Measurements from ENCODE around the gene ACVR1B. TPM values are rescaled to one million over a fixed set of nuclear protein-coding genes. Genes with fewer than 3 reads are reported as not detected.

The ACVR1B gene
- total RNA-seq, 1 donor from 2014 or later, result 9.3 TPM

DNA sequence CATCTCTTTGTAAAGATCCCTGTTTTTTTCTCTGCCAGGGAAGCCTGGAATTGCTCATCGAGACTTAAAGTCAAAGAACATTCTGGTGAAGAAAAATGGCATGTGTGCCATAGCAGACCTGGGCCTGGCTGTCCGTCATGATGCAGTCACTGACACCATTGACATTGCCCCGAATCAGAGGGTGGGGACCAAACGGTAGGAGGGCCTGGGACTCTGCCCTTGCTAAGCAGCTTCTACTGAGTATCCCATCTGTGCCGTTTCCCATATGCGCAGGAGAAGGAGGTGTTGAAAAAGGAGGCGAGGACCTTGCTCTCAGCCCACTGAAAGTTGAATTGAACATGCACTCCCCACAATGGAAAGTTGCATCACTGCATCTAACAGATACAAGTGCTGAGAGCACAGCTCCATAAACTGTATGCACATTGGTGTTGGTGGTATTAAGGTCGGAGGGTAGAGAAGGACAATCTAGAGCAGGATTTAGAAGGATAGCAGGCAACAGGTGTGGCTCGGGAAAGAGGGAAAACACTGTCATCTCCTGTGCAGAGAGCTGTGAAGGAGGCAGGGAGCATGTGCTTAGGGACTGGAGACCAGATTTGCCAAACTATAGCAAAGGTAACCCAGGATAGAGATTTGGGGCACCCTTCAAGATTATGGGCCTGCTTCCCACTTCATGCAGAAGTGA lies 33.8 kb downstream of the ACVR1B start:
- intact Hi-C loops (cut with DNase I), result no loop called here
- DNase-seq (ENCODE audit: low spot score), result peak; percentile 59

DNA sequence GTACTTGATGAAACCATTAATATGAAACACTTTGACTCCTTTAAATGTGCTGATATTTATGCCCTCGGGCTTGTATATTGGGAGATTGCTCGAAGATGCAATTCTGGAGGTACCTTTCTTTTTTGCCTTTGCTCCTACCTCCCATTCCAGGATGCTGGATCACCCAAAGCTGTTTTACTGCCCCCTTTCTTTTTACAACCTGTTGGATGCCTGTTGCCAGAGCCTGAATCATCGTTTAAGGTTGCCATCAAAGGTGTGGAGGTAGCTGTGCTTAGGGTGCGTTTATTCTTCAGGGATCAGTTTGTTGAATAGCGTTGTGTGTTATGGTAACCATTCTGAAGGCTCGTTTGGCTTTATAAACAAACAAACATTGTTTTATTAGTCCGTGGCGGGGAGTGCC lies 35.3 kb downstream of the ACVR1B start:
- peak; percentile 7 for DNase-seq (ENCODE audit: low spot score)
- intact Hi-C loops (cut with DNase I), result no loop called here

- intact Hi-C loops (cut with DNase I), result no loop called here
- no peak for DNase-seq (ENCODE audit: low spot score)
Observed at GRCh38 chr12:51992246-51992645, 40.7 kb downstream of the ACVR1B start.

DNA sequence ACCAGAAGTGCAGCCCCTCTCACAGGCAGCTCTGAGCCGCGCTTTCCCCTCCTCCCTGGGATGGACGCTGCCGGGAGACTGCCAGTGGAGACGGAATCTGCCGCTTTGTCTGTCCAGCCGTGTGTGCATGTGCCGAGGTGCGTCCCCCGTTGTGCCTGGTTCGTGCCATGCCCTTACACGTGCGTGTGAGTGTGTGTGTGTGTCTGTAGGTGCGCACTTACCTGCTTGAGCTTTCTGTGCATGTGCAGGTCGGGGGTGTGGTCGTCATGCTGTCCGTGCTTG lies 43.0 kb downstream of the ACVR1B start:
- DNase-seq (ENCODE audit: low spot score), result no peak
- intact Hi-C loops (cut with DNase I), result no loop called here

DNA sequence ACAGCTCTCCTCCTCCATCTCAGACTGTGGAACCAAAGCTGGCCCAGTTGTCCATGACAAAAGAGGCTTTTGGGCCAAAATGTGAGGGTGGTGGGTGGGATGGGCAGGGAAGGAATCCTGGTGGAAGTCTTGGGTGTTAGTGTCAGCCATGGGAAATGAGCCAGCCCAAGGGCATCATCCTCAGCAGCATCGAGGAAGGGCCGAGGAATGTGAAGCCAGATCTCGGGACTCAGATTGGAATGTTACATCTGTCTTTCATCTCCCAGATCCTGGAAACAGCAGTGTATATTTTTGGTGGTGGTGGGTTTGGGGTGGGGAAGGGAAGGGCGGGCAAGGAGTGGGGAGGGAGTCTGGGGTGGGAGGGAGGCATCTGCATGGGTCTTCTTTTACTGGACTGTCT lies 43.5 kb downstream of the ACVR1B start:
- intact Hi-C loops (cut with DNase I), result no loop called here
- DNase-seq (ENCODE audit: low spot score), result no peak

GRCh38 chr12:51997136-51997535 lies 45.6 kb downstream of the ACVR1B start:
- intact Hi-C loops (cut with DNase I), result no loop called here

DNA sequence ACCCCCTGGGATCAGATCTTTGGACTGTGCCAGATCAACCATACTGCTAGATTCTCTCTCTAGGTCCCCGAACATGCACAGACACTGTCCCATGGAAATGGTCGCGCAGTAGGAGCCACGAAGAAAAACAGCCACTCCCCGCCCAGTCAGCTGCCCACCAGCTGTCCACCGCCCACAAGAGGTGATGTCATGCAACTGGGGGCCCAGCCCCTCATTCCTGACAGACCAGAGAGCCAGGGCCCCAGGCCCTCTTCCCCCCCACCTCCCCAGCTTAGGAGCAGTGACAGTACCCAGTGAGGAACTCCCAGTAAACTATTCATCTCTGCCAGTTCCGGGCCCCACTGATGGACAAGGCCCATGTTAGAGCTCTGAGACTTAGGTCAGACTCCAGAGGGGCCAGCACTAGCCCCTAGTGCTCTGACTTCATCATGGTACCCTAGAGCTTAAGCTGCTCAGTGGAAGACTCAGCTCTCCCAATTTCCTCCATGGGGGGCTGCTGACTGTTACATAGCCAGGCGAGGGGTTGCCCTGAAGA lies 51.6 kb downstream of the ACVR1B start:
- intact Hi-C loops (cut with DNase I), result loop anchor here (5.0 kb wide), 1 partner anchor 119 kb away; no protein-coding TSS in a partner anchor

More at GRCh38 chr12:51997136-51997535, 45.6 kb downstream of the ACVR1B start:
- DNase-seq (ENCODE audit: low spot score), result no peak

DNA sequence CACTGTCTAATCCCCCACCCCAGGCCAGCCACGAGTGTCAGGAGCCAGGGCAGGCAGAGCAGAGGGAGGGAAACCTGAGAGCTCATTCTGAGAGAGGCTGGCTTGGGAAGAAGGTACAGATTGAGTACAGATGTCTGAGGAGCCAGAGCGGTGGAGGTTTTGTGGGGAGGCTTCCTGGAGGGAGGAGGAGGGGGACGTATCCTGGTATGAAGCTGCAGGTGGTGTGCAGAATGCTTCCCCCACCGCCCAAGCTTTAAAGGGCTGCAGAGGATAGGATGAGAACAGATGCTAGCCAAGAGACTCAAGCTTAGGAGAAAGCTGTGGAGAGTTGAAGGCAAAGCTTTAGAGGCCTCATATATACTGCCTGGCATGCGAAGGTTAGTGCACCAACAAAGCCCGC lies 52.1 kb downstream of the ACVR1B start:
- intact Hi-C loops (cut with DNase I), result loop anchor here (5.0 kb wide), 1 partner anchor 119 kb away; no protein-coding TSS in a partner anchor
- no peak for DNase-seq (ENCODE audit: low spot score)

More for the DNA sequence above, 51.6 kb downstream of the ACVR1B start:
- no peak for DNase-seq (ENCODE audit: low spot score)

- DNase-seq (ENCODE audit: low spot score), result no peak
- intact Hi-C loops (cut with DNase I), result loop anchor here (5.0 kb wide), 1 partner anchor 118 kb away; no protein-coding TSS in a partner anchor
Observed at GRCh38 chr12:52004042-52004648, 52.6 kb downstream of the ACVR1B start.

GRCh38 chr12:52005218-52005902 lies 53.9 kb downstream of the ACVR1B start:
- intact Hi-C loops (cut with DNase I), result loop anchor here (5.0 kb wide), 1 partner anchor 77 kb away; no protein-coding TSS in a partner anchor

DNA sequence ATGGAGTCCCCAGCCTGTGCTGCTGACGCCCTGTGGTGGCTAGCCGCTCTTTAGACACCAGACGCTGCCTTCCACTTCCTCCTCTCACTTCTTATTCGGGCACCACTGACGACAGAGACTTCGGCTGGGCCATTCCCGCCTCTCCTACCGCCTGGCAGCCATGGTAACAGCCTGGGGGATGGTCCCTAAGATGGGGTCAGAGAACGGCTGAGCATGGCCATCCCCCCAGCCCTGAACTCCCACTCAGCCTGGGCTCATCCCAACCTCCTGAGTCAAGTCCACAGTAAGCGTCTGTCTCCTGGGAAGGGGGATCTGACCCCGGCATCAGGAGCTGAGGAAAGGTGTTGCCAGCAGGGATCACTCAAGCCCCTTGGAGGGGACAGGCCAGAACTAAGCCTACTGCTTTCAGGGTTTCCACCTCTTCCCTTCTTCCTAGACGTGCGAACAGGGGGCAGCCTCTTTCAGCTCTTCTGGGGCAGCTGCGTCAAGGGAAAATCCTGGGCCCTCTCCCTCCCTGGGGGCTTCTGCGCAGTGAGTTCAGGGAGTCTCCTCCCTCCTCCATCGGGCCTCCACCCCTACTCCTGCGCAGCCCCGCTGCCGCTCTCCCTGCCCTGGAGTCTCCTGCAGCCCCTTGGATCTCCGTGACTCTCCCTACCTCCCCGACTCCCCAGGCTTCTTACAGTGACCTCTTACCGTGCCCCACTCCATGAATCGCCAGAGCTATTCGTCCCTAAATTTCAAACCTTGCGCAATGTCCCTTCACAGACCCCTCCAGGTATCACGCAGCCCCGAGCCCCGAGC lies 54.6 kb downstream of the ACVR1B start:
- no peak for DNase-seq (ENCODE audit: low spot score)
- intact Hi-C loops (cut with DNase I), result loop anchor here (5.0 kb wide), 1 partner anchor 76 kb away; no protein-coding TSS in a partner anchor

More at GRCh38 chr12:52005218-52005902, 53.9 kb downstream of the ACVR1B start:
- DNase-seq (ENCODE audit: low spot score), result no peak

GRCh38 chr12:52006726-52007157 lies 55.2 kb downstream of the ACVR1B start, which contains the start of gene TAMALIN:
TSS of gene TAMALIN (plus strand) at chr12:52006946. CDS start at chr12:52007020, 74 bp downstream.
- intact Hi-C loops (cut with DNase I), result loop anchor here (1.0 to 5.0 kb wide), 2 partner anchors 17 to 76 kb away; no protein-coding TSS in a partner anchor
- peak; percentile 86 for DNase-seq (ENCODE audit: low spot score)

DNA sequence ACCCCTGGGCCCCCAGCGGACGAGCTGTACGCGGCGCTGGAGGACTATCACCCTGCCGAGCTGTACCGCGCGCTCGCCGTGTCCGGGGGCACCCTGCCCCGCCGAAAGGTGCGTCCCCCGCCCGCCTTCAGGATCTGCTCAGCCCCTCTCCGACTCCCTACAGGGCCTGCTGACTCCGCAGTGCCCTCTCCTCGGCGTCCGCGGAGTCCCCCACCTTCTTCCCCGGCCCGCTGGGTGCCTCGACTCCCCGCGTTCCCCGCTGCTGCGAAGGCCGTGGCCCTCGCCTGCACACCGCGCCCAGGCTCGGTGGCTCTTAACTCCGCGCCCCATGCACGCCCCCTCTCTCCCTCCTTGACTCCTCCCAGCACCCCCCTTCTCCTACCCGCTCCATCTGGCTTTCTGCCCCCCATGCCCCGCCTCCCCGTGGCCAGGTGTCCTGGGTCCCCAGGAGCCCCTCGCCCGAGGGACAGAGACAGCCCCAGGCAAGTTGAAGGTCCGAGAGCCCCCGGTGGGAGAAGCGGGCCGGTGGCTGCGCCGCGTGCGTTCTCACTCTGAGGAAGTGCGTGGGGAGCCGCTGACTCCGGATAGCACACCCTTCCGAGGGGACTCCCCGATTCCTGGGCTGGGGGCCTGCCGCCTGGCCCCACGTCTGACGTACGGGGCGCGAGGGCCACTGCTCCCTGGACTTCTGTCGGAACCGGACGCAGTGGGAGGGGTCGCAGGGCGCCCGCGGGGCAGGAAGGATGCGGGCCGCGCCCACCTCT lies 55.8 kb downstream of the ACVR1B start:
- intact Hi-C loops (cut with DNase I), result loop anchor here (1.0 to 5.0 kb wide), 2 partner anchors 16 to 75 kb away; no protein-coding TSS in a partner anchor
- no peak for DNase-seq (ENCODE audit: low spot score)

DNA sequence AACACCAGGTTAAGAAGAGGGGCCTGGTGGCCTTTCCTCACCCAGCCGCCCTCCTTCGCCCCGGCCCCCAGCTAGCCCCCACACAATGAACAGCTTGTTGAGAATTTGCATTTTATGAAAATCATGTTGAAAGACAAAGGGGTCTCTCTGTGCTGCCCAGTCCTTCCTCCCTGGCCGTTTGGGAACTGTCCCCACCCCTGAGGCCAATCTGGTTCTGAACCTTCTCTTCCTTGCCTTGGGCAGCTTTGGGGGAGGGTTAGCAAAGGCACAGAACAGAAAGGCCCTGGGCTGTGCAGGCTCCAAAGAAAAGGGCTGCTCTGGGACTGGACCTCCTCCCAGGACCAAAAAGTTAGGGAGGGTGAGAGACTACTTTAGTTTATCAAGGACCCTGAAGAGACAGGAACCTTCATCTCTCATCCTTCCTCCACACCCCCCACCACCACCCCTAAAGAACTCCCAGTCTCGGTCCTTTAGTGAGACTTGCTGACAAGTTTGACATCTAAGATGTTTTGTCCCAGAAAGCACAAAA lies 56.5 kb downstream of the ACVR1B start:
- DNase-seq (ENCODE audit: low spot score), result no peak

DNA sequence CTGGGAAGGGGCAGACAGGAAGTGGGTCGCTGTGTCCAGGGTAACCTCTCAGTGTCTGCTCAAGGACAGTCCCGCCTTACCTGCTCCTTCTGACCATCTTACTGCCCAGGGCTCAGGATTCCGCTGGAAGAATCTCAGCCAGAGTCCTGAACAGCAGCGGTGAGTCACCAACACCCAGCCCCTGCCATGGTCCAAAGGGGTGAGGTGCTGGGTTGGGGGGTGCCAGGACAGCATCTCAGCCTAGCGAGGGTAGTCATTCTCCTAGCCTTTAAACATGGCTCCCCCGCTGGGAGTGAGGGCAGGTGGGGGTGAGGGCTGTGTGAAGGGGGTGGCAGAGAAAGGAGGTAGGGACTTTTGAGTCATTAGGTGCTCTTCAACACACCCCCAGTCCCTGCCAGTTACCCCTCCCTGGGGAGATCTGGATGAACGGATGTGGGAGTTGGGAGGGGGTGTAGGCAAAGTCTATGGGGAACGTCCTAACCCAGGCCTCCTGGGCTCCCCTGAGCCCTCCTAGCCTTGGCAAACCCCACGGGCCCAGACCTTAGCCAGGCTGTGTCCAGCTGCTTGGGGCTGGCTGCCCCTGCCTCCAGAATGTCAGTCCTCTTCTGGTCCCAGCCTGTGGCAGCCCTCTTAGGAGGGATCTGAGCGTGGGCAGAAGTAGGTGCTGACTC lies 57.7 kb downstream of the ACVR1B start:
- DNase-seq (ENCODE audit: low spot score), result no peak
- intact Hi-C loops (cut with DNase I), result loop anchor here (5.0 kb wide), 1 partner anchor 73 kb away; no protein-coding TSS in a partner anchor

More for the DNA sequence above, 56.5 kb downstream of the ACVR1B start:
- intact Hi-C loops (cut with DNase I), result loop anchor here (1.0 to 5.0 kb wide), 2 partner anchors 15 to 74 kb away; no protein-coding TSS in a partner anchor

GRCh38 chr12:52010152-52010622 lies 58.7 kb downstream of the ACVR1B start:
- intact Hi-C loops (cut with DNase I), result no loop called here
- peak; percentile 91 for DNase-seq (ENCODE audit: low spot score)

Data from cardiac septum (tissue), 1 donor.